Activated CD4-positive, alpha-beta memory T cell treated with anti-CD3 and anti-CD28 coated beads, Interleukin-2, amount 10 ng/mL, durations not matched to agents 7 days and 5 days (primary cell): ENCODE data around the gene TMBIM1. TPM values are rescaled to one million over a fixed set of nuclear protein-coding genes. Genes with fewer than 3 reads are reported as not detected.
A peak's percentile ranks its signal among the peaks of the same experiment; 100 is the strongest.

Experiments used
- CTCF ChIA-PET: fragments of 350-600 bp; sonication (Branson Sonifier 250); formaldehyde crosslinking; loops from one replicate; lab custom pipeline; 2021; ENCODE audit warnings: antibody characterized with exemption, inconsistent platforms; lab: Charles Lee
- POLR2A ChIA-PET: fragments of 350-600 bp; sonication (Branson Sonifier 250); formaldehyde crosslinking; loops from one replicate; lab custom pipeline; 2021; ENCODE audit warnings: antibody characterized with exemption; lab: Charles Lee
- DNase-seq: peaks from one replicate; pipeline ENCODE4 v3.0.0-alpha.2; 2020
- H3K27ac Mint-ChIP-seq: one replicate; pipeline ENCODE4 v1.8.0; 2021; ENCODE audit warnings: mild to moderate bottlenecking, mixed read lengths
- H3K27me3 Mint-ChIP-seq: one replicate; pipeline ENCODE4 v1.8.0; 2021; ENCODE audit warnings: mixed read lengths
- H3K36me3 Mint-ChIP-seq: one replicate; pipeline ENCODE4 v1.8.0; 2021; ENCODE audit warnings: low read depth, mixed read lengths
- H3K4me1 Mint-ChIP-seq: one replicate; pipeline ENCODE4 v1.8.0; 2021; ENCODE audit warnings: mixed read lengths
- H3K4me3 Mint-ChIP-seq: one replicate; pipeline ENCODE4 v1.8.0; 2021; ENCODE audit warnings: mild to moderate bottlenecking, mixed read lengths
- H3K9me3 Mint-ChIP-seq: one replicate; pipeline ENCODE4 v1.8.0; 2021; ENCODE audit warnings: mixed read lengths
- total RNA-seq, 2 experiments: library from RNA; stranded (reverse); gene quantifications; one replicate each; pipeline ENCODE4 v1.2.3, GENCODE V29; 2021

Gene TMBIM1
- total RNA-seq, 2 experiments from 2014 or later, result 105 to 107 TPM

- Mint-ChIP-seq H3K4me3 (no peak overlapping the region), H3K4me1 (peaks cover 31% of the 10 kb centered on the region), H3K9me3 (no peaks in the 10 kb centered on the region), H3K36me3 (peaks cover 19% of the 10 kb centered on the region), H3K27ac (peak overlapping the region; percentile 26), H3K27me3 (no peaks in the 10 kb centered on the region)
- no peak for DNase-seq
- CTCF ChIA-PET, result no interaction called here
- POLR2A ChIA-PET, result no interaction called here
Measured at GRCh38 chr2:218264773-218265561, 27.3 kb downstream of the TMBIM1 start.

- no peak overlapping the region for H3K4me3 Mint-ChIP-seq
- peaks cover 30% of the 10 kb centered on the region for H3K4me1 Mint-ChIP-seq
- ChIA-PET POLR2A (interaction anchor here (1.0 kb wide), 1 partner anchor 48 kb away, joined by 3 read pairs; no protein-coding TSS in a partner anchor), CTCF (interaction anchor here (0.6 kb wide), 1 partner anchor 30 kb away, joined by 3 read pairs; no protein-coding TSS in a partner anchor)
- peaks cover 15% of the 10 kb centered on the region for H3K36me3 Mint-ChIP-seq
- no peaks in the 10 kb centered on the region for H3K27me3 Mint-ChIP-seq
- no peaks in the 10 kb centered on the region for H3K9me3 Mint-ChIP-seq
- peak overlapping the region; percentile 26 for H3K27ac Mint-ChIP-seq
- no peak for DNase-seq
Measured at GRCh38 chr2:218263817-218264641, 28.3 kb downstream of the TMBIM1 start.

GRCh38 chr2:218262631-218263586, 29.4 kb downstream of the TMBIM1 start:
- CTCF ChIA-PET, result no interaction called here
- Mint-ChIP-seq H3K36me3 (peaks cover 15% of the 10 kb centered on the region), H3K27ac (no peak overlapping the region), H3K9me3 (no peaks in the 10 kb centered on the region), H3K4me1 (peaks cover 35% of the 10 kb centered on the region), H3K4me3 (no peak overlapping the region), H3K27me3 (no peaks in the 10 kb centered on the region)
- no peak for DNase-seq
- POLR2A ChIA-PET, result interaction anchor here (1.0 kb wide), 1 partner anchor 46 kb away, joined by 3 read pairs; no protein-coding TSS in a partner anchor

GRCh38 chr2:218262237-218262600, 30.1 kb downstream of the TMBIM1 start:
- CTCF ChIA-PET, result no interaction called here
- Mint-ChIP-seq H3K4me1 (peaks cover 36% of the 10 kb centered on the region), H3K27ac (no peak overlapping the region), H3K36me3 (peaks cover 19% of the 10 kb centered on the region), H3K9me3 (no peaks in the 10 kb centered on the region), H3K4me3 (no peak overlapping the region), H3K27me3 (no peaks in the 10 kb centered on the region)
- DNase-seq, result no peak
- POLR2A ChIA-PET, result interaction anchor here (0.8 to 1.3 kb wide), 2 partner anchors 24 to 32 kb away, joined by 3 to 5 read pairs; no protein-coding TSS in a partner anchor

- H3K4me3 Mint-ChIP-seq, result no peak overlapping the region
- H3K27ac Mint-ChIP-seq, result no peak overlapping the region
- ChIA-PET CTCF (interaction anchor here (0.6 kb wide), 1 partner anchor 29 kb away, joined by 3 read pairs; no protein-coding TSS in a partner anchor), POLR2A (interaction anchor here (0.8 to 1.5 kb wide), 3 partner anchors 8 to 32 kb away, joined by 3 to 5 read pairs (median 3); partner anchors contain the start of genes AAMP and PNKD)
- peaks cover 19% of the 10 kb centered on the region for H3K36me3 Mint-ChIP-seq
- H3K27me3 Mint-ChIP-seq, result no peaks in the 10 kb centered on the region
- no peaks in the 10 kb centered on the region for H3K9me3 Mint-ChIP-seq
- DNase-seq, result no peak
- H3K4me1 Mint-ChIP-seq, result peaks cover 39% of the 10 kb centered on the region
Measured at GRCh38 chr2:218261423-218262236, 30.7 kb downstream of the TMBIM1 start.

GRCh38 chr2:218260742-218261422, 31.4 kb downstream of the TMBIM1 start, which contains the start of gene GPBAR1:
Gene GPBAR1 (plus strand): TSS chr2:218261015. CDS start chr2:218262725, 1,710 bp downstream.
- peaks cover 23% of the 10 kb centered on the region for H3K36me3 Mint-ChIP-seq
- ChIA-PET POLR2A (interaction anchor here (0.6 to 1.5 kb wide), 3 partner anchors 9 to 512 kb away, joined by 3 to 5 read pairs (median 4); partner anchors contain the start of genes AAMP and PNKD), CTCF (interaction anchor here (0.6 kb wide), 1 partner anchor 28 kb away, joined by 3 read pairs; no protein-coding TSS in a partner anchor)
- no peaks in the 10 kb centered on the region for H3K27me3 Mint-ChIP-seq
- DNase-seq, result no peak
- H3K9me3 Mint-ChIP-seq, result no peaks in the 10 kb centered on the region
- peaks cover 42% of the 10 kb centered on the region for H3K4me1 Mint-ChIP-seq
- H3K4me3 Mint-ChIP-seq, result no peak within 1 kb of the TSS
- H3K27ac Mint-ChIP-seq, result peak within 1 kb of the TSS; percentile 59

GRCh38 chr2:218260166-218260565, 32.1 kb downstream of the TMBIM1 start:
- no peaks in the 10 kb centered on the region for H3K27me3 Mint-ChIP-seq

GRCh38 chr2:218259099-218259961, 33.0 kb downstream of the TMBIM1 start:
- Mint-ChIP-seq H3K36me3 (peaks cover 31% of the 10 kb centered on the region), H3K27ac (peak overlapping the region; percentile 59)

More at GRCh38 chr2:218260166-218260565, 32.1 kb downstream of the TMBIM1 start:
- no peak for DNase-seq
- no peak overlapping the region for H3K27ac Mint-ChIP-seq
- H3K4me1 Mint-ChIP-seq, result peaks cover 43% of the 10 kb centered on the region
- POLR2A ChIA-PET, result interaction anchor here (0.6 to 1.5 kb wide), 3 partner anchors 10 to 511 kb away, joined by 3 to 4 read pairs (median 3); partner anchors contain the start of genes AAMP and PNKD
- H3K9me3 Mint-ChIP-seq, result no peaks in the 10 kb centered on the region
- peaks cover 26% of the 10 kb centered on the region for H3K36me3 Mint-ChIP-seq
- CTCF ChIA-PET, result no interaction called here
- no peak overlapping the region for H3K4me3 Mint-ChIP-seq

GRCh38 chr2:218257390-218257981, 34.8 kb downstream of the TMBIM1 start:
- Mint-ChIP-seq H3K4me1 (peaks cover 39% of the 10 kb centered on the region), H3K27me3 (no peaks in the 10 kb centered on the region), H3K4me3 (no peak overlapping the region), H3K27ac (peak overlapping the region; percentile 83), H3K9me3 (no peaks in the 10 kb centered on the region), H3K36me3 (peaks cover 49% of the 10 kb centered on the region)
- ChIA-PET POLR2A (interaction anchor here (0.9 to 6.1 kb wide), 15 partner anchors 12 to 110 kb away, joined by 3 to 46 read pairs (median 3); partner anchors contain the start of genes AAMP, ARPC2, CXCR1 and PNKD), CTCF (interaction anchor here (0.6 to 3.3 kb wide), 25 partner anchors 10 to 975 kb away, joined by 3 to 24 read pairs (median 8); partner anchors contain the start of genes AAMP, ARPC2, CXCR1 and PNKD)
- peak; percentile 75 for DNase-seq

More at GRCh38 chr2:218259099-218259961, 33.0 kb downstream of the TMBIM1 start:
- H3K4me1 Mint-ChIP-seq, result peaks cover 44% of the 10 kb centered on the region
- no peak for DNase-seq
- POLR2A ChIA-PET, result interaction anchor here (0.8 to 4.1 kb wide), 4 partner anchors 11 to 39 kb away, joined by 3 to 32 read pairs (median 9); partner anchors contain the start of genes AAMP and PNKD
- no peaks in the 10 kb centered on the region for H3K9me3 Mint-ChIP-seq
- no peaks in the 10 kb centered on the region for H3K27me3 Mint-ChIP-seq
- H3K4me3 Mint-ChIP-seq, result no peak overlapping the region
- CTCF ChIA-PET, result interaction anchor here (1.1 to 3.3 kb wide), 3 partner anchors 8 to 78 kb away, joined by 3 to 24 read pairs (median 6); no protein-coding TSS in a partner anchor
